ENCODE measurements around the gene SLC39A2.

- TF ChIP-seq POLR2A (IDR thresholded peaks at IDR 0.05) (no peak), CTCF (IDR thresholded peaks at IDR 0.05) (no peak)
These were observed 25.6 kb upstream of the SLC39A2 start for GRCh38 chr14:20973501-20973900.
